GM12801 (cell line): ENCODE data around the gene SSH3.

Experiments used
- CTCF ChIP-seq: IDR thresholded peaks from one replicate; pipeline ENCODE4 v1.5.1; 2011; ENCODE audit warnings: control low read depth; ENCODE audit not compliant: insufficient read length; ENCODE audit errors: extremely low read depth

SSH3 gene

DNA sequence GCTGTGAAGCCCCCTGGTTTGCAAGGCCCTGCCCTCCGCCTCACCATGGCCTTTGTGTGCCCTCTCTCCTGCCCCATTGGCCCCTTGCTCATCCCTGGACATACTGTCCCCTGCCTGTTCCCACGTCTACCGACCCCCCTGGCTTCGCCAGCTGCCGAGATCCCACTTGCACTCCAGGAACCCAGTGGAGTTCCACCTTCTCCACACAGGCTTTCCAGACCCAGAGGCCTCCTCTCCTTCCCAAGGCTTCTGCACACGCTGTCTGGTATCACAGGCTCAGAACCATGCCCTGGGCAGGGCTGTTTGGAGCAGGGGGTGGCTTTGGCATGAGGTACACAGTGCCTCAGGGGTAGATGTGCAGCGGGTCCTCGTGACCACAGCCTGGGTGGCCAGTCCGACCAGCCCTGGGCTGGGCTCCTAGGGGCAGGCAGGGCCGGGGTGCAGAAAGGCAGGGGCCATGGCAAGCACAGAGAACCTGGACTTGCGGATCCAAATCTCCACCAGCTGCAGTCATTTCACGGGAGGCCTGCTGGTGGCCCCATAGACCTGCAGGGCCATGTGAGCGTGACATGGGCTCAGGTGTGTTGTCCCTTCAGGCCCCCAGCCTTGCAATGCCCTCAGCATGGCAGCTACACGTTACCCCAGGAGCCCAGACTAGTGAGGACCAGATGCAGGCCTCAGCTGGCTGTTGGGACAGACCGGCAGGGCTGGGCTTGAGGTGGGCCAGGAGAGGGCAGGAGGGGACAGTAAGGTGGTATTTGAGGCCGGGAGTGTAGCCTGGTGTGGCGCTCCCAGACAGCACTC is 27.5 kb upstream of the SSH3 start:
- TF ChIP-seq CTCF: no peak

DNA sequence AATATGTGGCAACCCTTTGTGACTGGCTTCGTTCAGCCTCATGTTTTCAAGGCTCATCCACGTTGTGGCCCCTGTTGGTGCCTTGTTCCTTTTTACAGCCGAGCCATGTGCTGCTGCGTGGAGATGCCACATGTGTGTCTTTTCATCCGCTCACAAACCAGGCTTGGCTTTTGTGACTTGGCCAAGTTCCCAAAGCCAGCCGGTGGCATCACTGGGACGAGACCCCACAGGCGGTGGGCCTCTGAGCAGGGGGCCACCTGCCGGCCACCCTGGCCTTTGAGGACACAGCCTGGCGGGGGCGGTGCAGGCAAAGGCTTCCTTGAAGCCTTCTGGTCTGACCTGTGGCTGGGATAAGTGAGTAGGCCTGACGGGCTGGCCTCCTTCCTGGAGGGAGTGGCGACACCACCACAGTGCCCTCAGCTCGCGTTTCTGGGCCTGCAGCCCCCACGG is 26.5 kb upstream of the SSH3 start:
- no peak for TF ChIP-seq CTCF

GRCh38 chr11:67277231-67277961 is 25.9 kb upstream of the SSH3 start:
- no peak for TF ChIP-seq CTCF

DNA sequence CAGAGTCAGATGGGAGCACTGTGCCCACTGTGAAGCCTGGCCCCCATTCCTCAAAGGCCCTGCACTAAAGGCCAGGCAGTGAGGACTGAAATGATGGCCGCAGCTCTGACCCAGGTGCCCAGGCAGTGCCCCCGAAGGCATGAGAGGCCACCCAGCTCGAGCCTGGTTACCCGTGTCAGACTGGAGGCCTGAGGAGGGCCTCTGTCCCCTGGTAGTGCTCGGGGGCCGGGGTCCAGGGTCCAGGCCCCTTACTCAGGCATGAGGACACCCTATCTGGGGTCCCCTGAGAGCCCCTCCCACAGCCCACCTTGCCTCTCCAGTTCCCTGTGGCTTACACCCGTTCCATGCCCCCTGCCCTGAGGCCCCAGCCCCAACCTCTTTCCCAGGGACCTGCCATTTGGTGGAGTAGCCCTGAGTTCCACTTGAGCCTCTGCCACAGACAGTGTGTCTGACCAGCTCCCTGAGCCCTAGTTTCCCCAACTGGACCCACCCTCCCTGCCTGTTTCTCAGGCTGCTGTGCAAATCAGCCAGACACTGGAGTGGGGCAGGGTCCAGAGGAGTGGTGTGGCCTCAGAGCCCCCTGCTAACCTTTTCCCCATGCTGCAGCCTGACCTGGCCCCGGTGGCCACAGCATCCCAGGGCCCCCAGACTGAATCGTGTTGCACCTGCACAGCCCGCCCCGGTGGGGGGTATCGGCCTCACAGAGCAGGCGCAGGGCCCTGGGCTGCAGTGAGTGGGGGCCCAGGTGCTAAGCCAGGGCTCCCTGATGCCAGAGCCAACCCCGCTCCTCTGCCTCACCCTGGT is 25.0 kb upstream of the SSH3 start:
- TF ChIP-seq CTCF: no peak

- TF ChIP-seq CTCF: no peak
Observed at GRCh38 chr11:67278939-67279588, 24.3 kb upstream of the SSH3 start.

- no peak for TF ChIP-seq CTCF
Observed at GRCh38 chr11:67279589-67280340, 23.6 kb upstream of the SSH3 start.
